Measurements from ENCODE around the gene MAP2K4.

The MAP2K4 gene

GRCh38 chr17:12089809-12090384 is 69.2 kb downstream of the MAP2K4 start:
- DNase-seq (ENCODE audit: low read depth), result no peak

- no peak for DNase-seq (ENCODE audit: low read depth)
Observed at GRCh38 chr17:12094336-12094735, 73.7 kb downstream of the MAP2K4 start.

GRCh38 chr17:12095522-12095921 is 74.8 kb downstream of the MAP2K4 start:
- no peak for DNase-seq (ENCODE audit: low read depth)

- DNase-seq (ENCODE audit: low read depth), result no peak
Observed at GRCh38 chr17:12097326-12097725, 76.6 kb downstream of the MAP2K4 start.

GRCh38 chr17:12098568-12098967 is 77.9 kb downstream of the MAP2K4 start:
- DNase-seq (ENCODE audit: low read depth), result no peak

- no peak for DNase-seq (ENCODE audit: low read depth)
Observed at GRCh38 chr17:12099412-12099811, 78.7 kb downstream of the MAP2K4 start.

- DNase-seq (ENCODE audit: low read depth), result no peak
Observed at GRCh38 chr17:12104831-12105230, 84.2 kb downstream of the MAP2K4 start.

GRCh38 chr17:12107905-12108304 is 87.2 kb downstream of the MAP2K4 start:
- no peak for DNase-seq (ENCODE audit: low read depth)

GRCh38 chr17:12110906-12111305 is 90.2 kb downstream of the MAP2K4 start:
- no peak for DNase-seq (ENCODE audit: low read depth)

- no peak for DNase-seq (ENCODE audit: low read depth)
Observed at GRCh38 chr17:12113156-12113555, 92.5 kb downstream of the MAP2K4 start.

- DNase-seq (ENCODE audit: low read depth), result no peak
Observed at GRCh38 chr17:12114686-12115418, 94.2 kb downstream of the MAP2K4 start.

- DNase-seq (ENCODE audit: low read depth), result no peak
Observed at GRCh38 chr17:12116143-12116542, 95.5 kb downstream of the MAP2K4 start.

GRCh38 chr17:12118617-12119016 is 97.9 kb downstream of the MAP2K4 start:
- no peak for DNase-seq (ENCODE audit: low read depth)

GRCh38 chr17:12122075-12122474 is 101.4 kb downstream of the MAP2K4 start:
- no peak for DNase-seq (ENCODE audit: low read depth)

- DNase-seq (ENCODE audit: low read depth), result no peak
Observed at GRCh38 chr17:12127177-12127576, 106.5 kb downstream of the MAP2K4 start.

- DNase-seq (ENCODE audit: low read depth), result no peak
Observed at GRCh38 chr17:12127667-12128066, 107.0 kb downstream of the MAP2K4 start.

- DNase-seq (ENCODE audit: low read depth), result no peak
Observed at GRCh38 chr17:12128946-12129345, 108.3 kb downstream of the MAP2K4 start.

- no peak for DNase-seq (ENCODE audit: low read depth)
Observed at GRCh38 chr17:12133183-12133582, 112.5 kb downstream of the MAP2K4 start.

- DNase-seq (ENCODE audit: low read depth), result no peak
Observed at GRCh38 chr17:12134101-12134500, 113.4 kb downstream of the MAP2K4 start.

GRCh38 chr17:12134587-12134986 is 113.9 kb downstream of the MAP2K4 start:
- no peak for DNase-seq (ENCODE audit: low read depth)

GRCh38 chr17:12136243-12136642 is 115.6 kb downstream of the MAP2K4 start:
- DNase-seq (ENCODE audit: low read depth), result no peak

GRCh38 chr17:12136646-12137045 is 116.0 kb downstream of the MAP2K4 start:
- no peak for DNase-seq (ENCODE audit: low read depth)

GRCh38 chr17:12137859-12138258 is 117.2 kb downstream of the MAP2K4 start:
- DNase-seq (ENCODE audit: low read depth), result no peak

- no peak for DNase-seq (ENCODE audit: low read depth)
Observed at GRCh38 chr17:12140685-12141084, 120.0 kb downstream of the MAP2K4 start.

All from CMK (cell line).